Activated naive CD8-positive, alpha-beta T cell treated with anti-CD3 and anti-CD28 coated beads for 36 hours (primary cell): Measurements from ENCODE around the gene SMAD2. TPM values are rescaled to one million over a fixed set of nuclear protein-coding genes. Genes with fewer than 3 reads are reported as not detected.
A peak's percentile ranks its signal among the peaks of the same experiment; 100 is the strongest.

ENCODE experiments used
- DNase-seq: peaks from one replicate; pipeline ENCODE4 v3.0.0; 2021
- H3K27ac Mint-ChIP-seq: one replicate; pipeline ENCODE4 v1.8.0; 2022; ENCODE audit warnings: mild to moderate bottlenecking, moderate library complexity, mixed read lengths
- H3K27me3 Mint-ChIP-seq: one replicate; pipeline ENCODE4 v1.8.0; 2022; ENCODE audit warnings: mild to moderate bottlenecking, mixed read lengths
- H3K36me3 Mint-ChIP-seq: one replicate; pipeline ENCODE4 v1.8.0; 2021; ENCODE audit warnings: mild to moderate bottlenecking, mixed read lengths
- H3K4me1 Mint-ChIP-seq: one replicate; pipeline ENCODE4 v1.8.0; 2021; ENCODE audit warnings: mixed read lengths
- H3K4me3 Mint-ChIP-seq: one replicate; pipeline ENCODE4 v1.8.0; 2022; ENCODE audit warnings: mild to moderate bottlenecking, moderate library complexity, mixed read lengths
- H3K9me3 Mint-ChIP-seq: one replicate; pipeline ENCODE4 v1.8.0; 2022; ENCODE audit warnings: mixed read lengths
- total RNA-seq, 2 experiments: library from RNA; stranded (reverse); gene quantifications; one replicate each; pipeline ENCODE4 v1.2.3, GENCODE V29; 2021

SMAD2 gene
- total RNA-seq, 2 experiments from 2014 or later: 101 to 105 TPM

- H3K4me1 Mint-ChIP-seq: peaks cover 7% of the 10 kb centered on the region
- no peaks in the 10 kb centered on the region for H3K27me3 Mint-ChIP-seq
- H3K4me3 Mint-ChIP-seq: no peak overlapping the region
- no peak for DNase-seq
- H3K36me3 Mint-ChIP-seq: no peaks in the 10 kb centered on the region
- H3K9me3 Mint-ChIP-seq: peaks cover 5% of the 10 kb centered on the region
- no peak overlapping the region for H3K27ac Mint-ChIP-seq
Measured at GRCh38 chr18:47946889-47947288, 16.4 kb upstream of the SMAD2 start.

GRCh38 chr18:47944972-47945852 lies 14.8 kb upstream of the SMAD2 start:
- Mint-ChIP-seq H3K36me3 (no peaks in the 10 kb centered on the region), H3K27ac (no peak overlapping the region), H3K4me3 (no peak overlapping the region), H3K4me1 (peaks cover 7% of the 10 kb centered on the region), H3K27me3 (no peaks in the 10 kb centered on the region), H3K9me3 (peaks cover 5% of the 10 kb centered on the region)
- DNase-seq: no peak

- no peak for DNase-seq
- Mint-ChIP-seq H3K27me3 (no peaks in the 10 kb centered on the region), H3K9me3 (no peaks in the 10 kb centered on the region), H3K4me1 (peaks cover 4% of the 10 kb centered on the region), H3K4me3 (no peak overlapping the region), H3K36me3 (no peaks in the 10 kb centered on the region), H3K27ac (no peak overlapping the region)
Measured at GRCh38 chr18:47936952-47937351, 6.5 kb upstream of the SMAD2 start.

GRCh38 chr18:47935321-47936055 lies 5.0 kb upstream of the SMAD2 start:
- Mint-ChIP-seq H3K27me3 (no peaks in the 10 kb centered on the region), H3K36me3 (no peaks in the 10 kb centered on the region), H3K4me3 (no peak overlapping the region), H3K9me3 (no peaks in the 10 kb centered on the region), H3K27ac (no peak overlapping the region), H3K4me1 (peaks cover 9% of the 10 kb centered on the region)
- DNase-seq: no peak

- DNase-seq: no peak
- no peak overlapping the region for H3K4me3 Mint-ChIP-seq
- H3K4me1 Mint-ChIP-seq: peaks cover 25% of the 10 kb centered on the region
- H3K36me3 Mint-ChIP-seq: peaks cover 12% of the 10 kb centered on the region
- H3K27ac Mint-ChIP-seq: no peak overlapping the region
- no peaks in the 10 kb centered on the region for H3K27me3 Mint-ChIP-seq
- H3K9me3 Mint-ChIP-seq: peaks cover 1% of the 10 kb centered on the region
Measured at GRCh38 chr18:47932603-47933002, 2.1 kb upstream of the SMAD2 start.

- H3K27me3 Mint-ChIP-seq: no peaks in the 10 kb centered on the region
- H3K27ac Mint-ChIP-seq: peak overlapping the region; percentile 85
- peaks cover 1% of the 10 kb centered on the region for H3K9me3 Mint-ChIP-seq
- DNase-seq: no peak
- H3K4me1 Mint-ChIP-seq: peaks cover 26% of the 10 kb centered on the region
- peaks cover 12% of the 10 kb centered on the region for H3K36me3 Mint-ChIP-seq
- peak overlapping the region; percentile 79 for H3K4me3 Mint-ChIP-seq
Measured at GRCh38 chr18:47932190-47932589, 1.7 kb upstream of the SMAD2 start.

GRCh38 chr18:47931718-47932103 lies 1.3 kb upstream of the SMAD2 start:
- Mint-ChIP-seq H3K27me3 (no peaks in the 10 kb centered on the region), H3K9me3 (peaks cover 1% of the 10 kb centered on the region), H3K27ac (peak overlapping the region; percentile 85)

GRCh38 chr18:47930931-47931717 lies 665 bp upstream of the SMAD2 start:
- Mint-ChIP-seq H3K9me3 (peaks cover 1% of the 10 kb centered on the region), H3K4me1 (peaks cover 35% of the 10 kb centered on the region), H3K27me3 (no peaks in the 10 kb centered on the region), H3K27ac (peak overlapping the region; percentile 85), H3K36me3 (peaks cover 12% of the 10 kb centered on the region), H3K4me3 (peak overlapping the region; percentile 79)
- peak; percentile 95 for DNase-seq

More at GRCh38 chr18:47931718-47932103, 1.3 kb upstream of the SMAD2 start:
- DNase-seq: peak; percentile 12
- peaks cover 12% of the 10 kb centered on the region for H3K36me3 Mint-ChIP-seq
- H3K4me1 Mint-ChIP-seq: peaks cover 30% of the 10 kb centered on the region
- peak overlapping the region; percentile 79 for H3K4me3 Mint-ChIP-seq

- H3K36me3 Mint-ChIP-seq: peaks cover 16% of the 10 kb centered on the region
- peak overlapping the region; percentile 89 for H3K4me3 Mint-ChIP-seq
- no peaks in the 10 kb centered on the region for H3K27me3 Mint-ChIP-seq
- H3K27ac Mint-ChIP-seq: peak overlapping the region; percentile 90
- H3K4me1 Mint-ChIP-seq: peaks cover 49% of the 10 kb centered on the region
- no peak for DNase-seq
- H3K9me3 Mint-ChIP-seq: peaks cover 1% of the 10 kb centered on the region
Measured at GRCh38 chr18:47929681-47930198, 719 bp downstream of the SMAD2 start.

GRCh38 chr18:47928466-47928865 lies 2.0 kb downstream of the SMAD2 start:
- DNase-seq: no peak
- peaks cover 19% of the 10 kb centered on the region for H3K36me3 Mint-ChIP-seq
- H3K4me3 Mint-ChIP-seq: peak overlapping the region; percentile 74
- H3K9me3 Mint-ChIP-seq: peaks cover 1% of the 10 kb centered on the region
- peak overlapping the region; percentile 81 for H3K27ac Mint-ChIP-seq
- no peaks in the 10 kb centered on the region for H3K27me3 Mint-ChIP-seq
- H3K4me1 Mint-ChIP-seq: peaks cover 49% of the 10 kb centered on the region

GRCh38 chr18:47926101-47926850 lies 4.2 kb downstream of the SMAD2 start:
- no peaks in the 10 kb centered on the region for H3K27me3 Mint-ChIP-seq
- H3K9me3 Mint-ChIP-seq: peaks cover 1% of the 10 kb centered on the region
- no peak for DNase-seq
- H3K36me3 Mint-ChIP-seq: peaks cover 21% of the 10 kb centered on the region
- no peak overlapping the region for H3K4me3 Mint-ChIP-seq
- H3K27ac Mint-ChIP-seq: peak overlapping the region; percentile 18
- peaks cover 52% of the 10 kb centered on the region for H3K4me1 Mint-ChIP-seq

- H3K9me3 Mint-ChIP-seq: no peaks in the 10 kb centered on the region
- DNase-seq: no peak
- H3K4me3 Mint-ChIP-seq: no peak overlapping the region
- H3K4me1 Mint-ChIP-seq: peaks cover 60% of the 10 kb centered on the region
- peaks cover 32% of the 10 kb centered on the region for H3K36me3 Mint-ChIP-seq
- no peaks in the 10 kb centered on the region for H3K27me3 Mint-ChIP-seq
- no peak overlapping the region for H3K27ac Mint-ChIP-seq
Measured at GRCh38 chr18:47919916-47920315, 10.5 kb downstream of the SMAD2 start.

- Mint-ChIP-seq H3K27me3 (no peaks in the 10 kb centered on the region), H3K36me3 (peaks cover 30% of the 10 kb centered on the region), H3K27ac (peak overlapping the region; percentile 86), H3K9me3 (no peaks in the 10 kb centered on the region), H3K4me3 (peak overlapping the region; percentile 52), H3K4me1 (peaks cover 73% of the 10 kb centered on the region)
- no peak for DNase-seq
Measured at GRCh38 chr18:47917923-47918610, 12.4 kb downstream of the SMAD2 start.

GRCh38 chr18:47915930-47916329 lies 14.5 kb downstream of the SMAD2 start:
- Mint-ChIP-seq H3K36me3 (peaks cover 38% of the 10 kb centered on the region), H3K4me3 (no peak overlapping the region)

More at GRCh38 chr18:47915930-47916329, 14.5 kb downstream of the SMAD2 start:
- no peaks in the 10 kb centered on the region for H3K9me3 Mint-ChIP-seq
- peaks cover 82% of the 10 kb centered on the region for H3K4me1 Mint-ChIP-seq
- no peaks in the 10 kb centered on the region for H3K27me3 Mint-ChIP-seq
- DNase-seq: no peak
- H3K27ac Mint-ChIP-seq: peak overlapping the region; percentile 6
